ENCODE measurements around the gene FAM171A2.

FAM171A2 gene

DNA sequence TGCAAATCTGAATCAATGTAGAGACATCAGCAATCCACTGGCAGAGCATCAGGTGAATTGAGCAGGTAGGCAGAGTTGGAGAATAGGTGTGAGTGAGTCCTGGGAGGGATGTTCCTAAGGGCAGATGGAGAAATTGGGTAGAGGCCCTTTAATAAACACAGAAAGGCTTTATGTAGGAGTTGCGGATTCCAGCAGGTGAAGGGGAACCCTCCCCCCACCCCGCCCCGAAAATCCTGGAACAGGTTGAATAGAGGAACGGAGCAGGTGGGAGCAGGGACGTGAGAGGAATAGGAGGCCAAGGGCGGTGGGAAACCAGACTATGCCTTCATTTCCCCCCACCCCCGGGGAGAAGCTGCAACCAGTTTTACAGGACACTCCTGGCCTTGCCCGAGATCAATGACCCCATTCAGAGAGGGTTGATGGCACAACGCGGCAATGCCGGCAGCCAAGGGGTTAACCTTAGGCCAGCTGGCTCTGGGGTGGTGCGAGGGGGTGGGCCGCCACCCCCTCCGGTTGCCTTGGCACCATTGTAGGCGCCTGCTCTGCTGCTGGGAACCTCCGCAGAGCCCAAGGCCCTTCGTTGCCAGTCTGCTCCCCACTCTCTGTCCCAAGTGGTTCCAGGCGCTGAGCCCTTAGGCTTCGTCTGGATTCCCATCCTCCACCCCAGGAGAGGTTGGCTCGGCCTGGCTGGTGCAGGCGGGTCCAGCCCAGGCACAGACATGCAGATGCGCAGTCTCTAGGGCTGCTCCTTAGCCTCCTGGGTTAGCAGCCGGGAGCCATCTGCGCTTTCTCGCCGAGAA lies 56.1 kb downstream of the FAM171A2 start:
- TF ChIP-seq, protein P1, sequence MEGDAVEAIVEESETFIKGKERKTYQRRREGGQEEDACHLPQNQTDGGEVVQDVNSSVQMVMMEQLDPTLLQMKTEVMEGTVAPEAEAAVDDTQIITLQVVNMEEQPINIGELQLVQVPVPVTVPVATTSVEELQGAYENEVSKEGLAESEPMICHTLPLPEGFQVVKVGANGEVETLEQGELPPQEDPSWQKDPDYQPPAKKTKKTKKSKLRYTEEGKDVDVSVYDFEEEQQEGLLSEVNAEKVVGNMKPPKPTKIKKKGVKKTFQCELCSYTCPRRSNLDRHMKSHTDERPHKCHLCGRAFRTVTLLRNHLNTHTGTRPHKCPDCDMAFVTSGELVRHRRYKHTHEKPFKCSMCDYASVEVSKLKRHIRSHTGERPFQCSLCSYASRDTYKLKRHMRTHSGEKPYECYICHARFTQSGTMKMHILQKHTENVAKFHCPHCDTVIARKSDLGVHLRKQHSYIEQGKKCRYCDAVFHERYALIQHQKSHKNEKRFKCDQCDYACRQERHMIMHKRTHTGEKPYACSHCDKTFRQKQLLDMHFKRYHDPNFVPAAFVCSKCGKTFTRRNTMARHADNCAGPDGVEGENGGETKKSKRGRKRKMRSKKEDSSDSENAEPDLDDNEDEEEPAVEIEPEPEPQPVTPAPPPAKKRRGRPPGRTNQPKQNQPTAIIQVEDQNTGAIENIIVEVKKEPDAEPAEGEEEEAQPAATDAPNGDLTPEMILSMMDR (IDR thresholded peaks at IDR 0.05; ENCODE audit: low read depth, low read length, missing control alignments), result no peak
- in situ Hi-C loops (cut with HindIII; ENCODE audit: low sequenced_read_pairs), result no loop called here
- no peak overlapping the region for H3K4me3 ChIP-seq (ENCODE audit: low read depth, low read length)
- DNase-seq (ENCODE audit: low read depth), result no peak

- no peak overlapping the region for H3K4me3 ChIP-seq (ENCODE audit: low read depth, low read length)
- in situ Hi-C loops (cut with HindIII; ENCODE audit: low sequenced_read_pairs), result no loop called here
- no peak for DNase-seq (ENCODE audit: low read depth)
- TF ChIP-seq, protein P1 (IDR thresholded peaks at IDR 0.05; ENCODE audit: low read depth, low read length, missing control alignments), result no peak
These were observed 59.0 kb downstream of the FAM171A2 start for GRCh38 chr17:44304651-44305050.

Measured in astrocyte of the cerebellum (primary cell).